Activated CD4-positive, CD25-positive, alpha-beta regulatory T cell treated with anti-CD3 and anti-CD28 coated beads, Interleukin-2, amount 50 U/mL, for 24 hours (primary cell): ENCODE results near the gene ACCSL.
A peak's percentile ranks its signal among the peaks of the same experiment; 100 is the strongest.

ENCODE experiments used
- ATAC-seq, 2 donors: fragments of 150-1000 bp; cut with Tn5 transposase; one replicate each; pipeline ENCODE4 v1.10.0; 2021; ENCODE audit warnings: mild to moderate bottlenecking in 1 of 2, moderate library complexity in 1 of 2

ACCSL gene

GRCh38 chr11:44101098-44101497 lies 53.3 kb downstream of the ACCSL start:
- no peak for ATAC-seq

GRCh38 chr11:44104481-44105294 lies 56.9 kb downstream of the ACCSL start:
- ATAC-seq, result peak; percentile 44 to 70

GRCh38 chr11:44108260-44108659 lies 60.5 kb downstream of the ACCSL start:
- no peak for ATAC-seq
